ENCODE data around the gene RPS6KA6.

RPS6KA6 gene

GRCh38 chrX:84187533-84188319 lies at the start of gene RPS6KA6:
TSS of gene RPS6KA6 (minus strand) at chrX:84188199. CDS start at chrX:84187899, 300 bp downstream.
- no peaks in the 10 kb centered on the region for H3K27me3 ChIP-seq (ENCODE audit: control insufficient read depth in 1 of 2, insufficient read depth in 2 of 2, low read length in 2 of 2)
- peak within 1 kb of the TSS; percentile 43 for H3K9ac ChIP-seq (ENCODE audit: low read length)
- no peaks in the 10 kb centered on the region for H3K9me3 ChIP-seq (ENCODE audit: low read length)
- H3K36me3 ChIP-seq (ENCODE audit: insufficient read depth, low read length) = no peaks in the 10 kb centered on the region
- peak within 1 kb of the TSS; percentile 45 to 70 for H3K4me3 ChIP-seq (ENCODE audit: low read depth in 1 of 2, low read length in 2 of 2)
- H3K27ac ChIP-seq (ENCODE audit: low read depth, low read length) = peak within 1 kb of the TSS; percentile 24
- no peaks in the 10 kb centered on the region for H3K4me1 ChIP-seq (ENCODE audit: insufficient read depth, low read length)

GRCh38 chrX:84224741-84225140 lies 36.7 kb upstream of the RPS6KA6 start:
- no peak overlapping the region for H3K9ac ChIP-seq (ENCODE audit: low read length)
- H3K27ac ChIP-seq (ENCODE audit: low read depth, low read length) = no peak overlapping the region
- peaks cover 0 to 9% of the 10 kb centered on the region in 2 donors for H3K27me3 ChIP-seq (ENCODE audit: control insufficient read depth in 1 of 2, insufficient read depth in 2 of 2, low read length in 2 of 2)
- H3K9me3 ChIP-seq (ENCODE audit: low read length) = no peaks in the 10 kb centered on the region
- H3K4me1 ChIP-seq (ENCODE audit: insufficient read depth, low read length) = no peaks in the 10 kb centered on the region
- H3K4me3 ChIP-seq (ENCODE audit: low read depth in 1 of 2, low read length in 2 of 2) = no peak overlapping the region
- no peaks in the 10 kb centered on the region for H3K36me3 ChIP-seq (ENCODE audit: insufficient read depth, low read length)

DNA sequence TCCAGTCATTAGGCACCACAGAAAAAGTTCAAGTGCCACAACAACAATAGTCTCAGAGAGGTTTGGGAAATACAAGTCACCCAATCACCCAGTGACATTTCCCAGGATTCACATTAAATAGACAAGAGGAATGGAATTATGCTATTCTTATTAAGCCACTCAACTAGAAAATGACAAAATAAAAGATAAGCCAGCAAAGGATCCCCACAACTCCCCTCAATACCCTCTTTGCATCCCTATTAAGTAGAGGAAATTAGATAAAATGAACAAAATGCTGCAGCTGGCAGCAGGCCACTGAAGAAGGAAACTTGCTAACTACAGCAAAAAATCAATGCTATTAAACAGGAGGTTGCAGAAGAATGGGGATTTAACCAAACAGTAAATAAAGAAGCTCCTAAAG lies 35.3 kb upstream of the RPS6KA6 start:
- no peak overlapping the region for H3K27ac ChIP-seq (ENCODE audit: low read depth, low read length)
- H3K4me3 ChIP-seq (ENCODE audit: low read depth in 1 of 2, low read length in 2 of 2) = no peak overlapping the region
- H3K36me3 ChIP-seq (ENCODE audit: insufficient read depth, low read length) = no peaks in the 10 kb centered on the region
- H3K9ac ChIP-seq (ENCODE audit: low read length) = no peak overlapping the region
- peaks cover 0 to 9% of the 10 kb centered on the region in 2 donors for H3K27me3 ChIP-seq (ENCODE audit: control insufficient read depth in 1 of 2, insufficient read depth in 2 of 2, low read length in 2 of 2)
- H3K4me1 ChIP-seq (ENCODE audit: insufficient read depth, low read length) = no peaks in the 10 kb centered on the region
- no peaks in the 10 kb centered on the region for H3K9me3 ChIP-seq (ENCODE audit: low read length)

DNA sequence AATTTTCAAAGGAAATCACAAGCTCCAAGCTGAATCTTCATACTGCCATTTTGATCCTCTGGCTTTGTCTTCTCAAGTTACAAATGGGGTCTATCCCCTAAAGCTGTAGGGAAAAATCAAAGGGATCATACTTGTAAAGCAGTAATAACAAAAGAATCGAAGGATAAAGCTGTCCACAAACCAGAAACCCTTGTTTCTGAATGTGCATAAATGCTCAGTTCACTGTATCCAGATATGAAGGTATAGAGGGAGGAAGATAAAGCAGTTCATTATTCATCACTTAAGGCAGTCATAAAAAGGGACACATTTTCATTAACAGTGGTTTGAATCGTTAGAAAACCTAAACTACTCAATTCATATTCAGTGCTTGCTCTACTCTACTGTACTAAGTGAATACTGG lies 33.2 kb upstream of the RPS6KA6 start:
- Histone ChIP-seq H3K4me3 (ENCODE audit: low read depth in 1 of 2, low read length in 2 of 2) (no peak overlapping the region), H3K9ac (ENCODE audit: low read length) (no peak overlapping the region), H3K9me3 (ENCODE audit: low read length) (no peaks in the 10 kb centered on the region), H3K36me3 (ENCODE audit: insufficient read depth, low read length) (no peaks in the 10 kb centered on the region), H3K4me1 (ENCODE audit: insufficient read depth, low read length) (no peaks in the 10 kb centered on the region), H3K27me3 (ENCODE audit: control insufficient read depth in 1 of 2, insufficient read depth in 2 of 2, low read length in 2 of 2) (peaks cover 0 to 9% of the 10 kb centered on the region in 2 donors), H3K27ac (ENCODE audit: low read depth, low read length) (no peak overlapping the region)

DNA sequence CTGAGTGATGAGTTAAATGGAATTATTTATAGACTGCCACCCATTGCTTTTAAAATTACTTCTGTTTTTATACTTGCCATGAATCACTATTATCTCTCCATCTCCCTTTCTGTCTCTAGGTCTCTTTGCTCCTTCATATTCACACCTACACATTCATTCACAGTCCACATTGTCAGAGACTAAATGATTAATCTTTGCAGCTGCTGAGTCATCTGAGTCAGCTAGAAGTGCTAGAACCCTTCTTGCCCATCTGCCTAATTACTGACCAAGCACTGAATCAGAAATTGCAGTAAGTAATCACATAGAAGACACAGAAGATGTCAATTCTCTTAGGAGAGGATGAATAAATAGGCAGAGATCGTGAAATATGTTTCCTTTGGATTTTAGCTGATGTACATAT lies 31.6 kb upstream of the RPS6KA6 start:
- no peak overlapping the region for H3K4me3 ChIP-seq (ENCODE audit: low read depth in 1 of 2, low read length in 2 of 2)
- H3K9me3 ChIP-seq (ENCODE audit: low read length) = no peaks in the 10 kb centered on the region
- H3K36me3 ChIP-seq (ENCODE audit: insufficient read depth, low read length) = no peaks in the 10 kb centered on the region
- H3K27me3 ChIP-seq (ENCODE audit: control insufficient read depth in 1 of 2, insufficient read depth in 2 of 2, low read length in 2 of 2) = no peaks in the 10 kb centered on the region
- H3K9ac ChIP-seq (ENCODE audit: low read length) = no peak overlapping the region
- no peaks in the 10 kb centered on the region for H3K4me1 ChIP-seq (ENCODE audit: insufficient read depth, low read length)
- H3K27ac ChIP-seq (ENCODE audit: low read depth, low read length) = no peak overlapping the region

DNA sequence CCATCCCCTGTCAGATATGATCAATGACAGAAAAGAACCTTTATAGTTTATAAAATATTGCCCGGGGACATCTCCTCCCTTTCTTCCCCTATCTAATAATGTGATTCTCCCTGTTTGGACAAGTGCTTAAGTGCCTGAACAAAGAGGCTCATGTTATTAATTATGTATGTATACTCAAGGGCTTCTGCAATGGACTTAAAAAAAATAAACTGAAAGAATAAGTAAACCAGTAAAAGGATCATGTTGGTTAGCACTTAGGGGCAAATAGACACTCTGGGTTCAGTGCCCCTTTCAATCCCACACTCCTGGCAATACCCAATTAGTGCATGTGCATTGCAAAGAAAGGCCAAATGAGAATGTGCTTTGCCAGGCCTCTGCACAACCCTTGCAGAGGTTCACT lies 30.7 kb upstream of the RPS6KA6 start:
- no peak overlapping the region for H3K4me3 ChIP-seq (ENCODE audit: low read depth in 1 of 2, low read length in 2 of 2)
- H3K27ac ChIP-seq (ENCODE audit: low read depth, low read length) = no peak overlapping the region
- no peaks in the 10 kb centered on the region for H3K4me1 ChIP-seq (ENCODE audit: insufficient read depth, low read length)
- no peaks in the 10 kb centered on the region for H3K27me3 ChIP-seq (ENCODE audit: control insufficient read depth in 1 of 2, insufficient read depth in 2 of 2, low read length in 2 of 2)
- no peak overlapping the region for H3K9ac ChIP-seq (ENCODE audit: low read length)
- no peaks in the 10 kb centered on the region for H3K9me3 ChIP-seq (ENCODE audit: low read length)
- no peaks in the 10 kb centered on the region for H3K36me3 ChIP-seq (ENCODE audit: insufficient read depth, low read length)

DNA sequence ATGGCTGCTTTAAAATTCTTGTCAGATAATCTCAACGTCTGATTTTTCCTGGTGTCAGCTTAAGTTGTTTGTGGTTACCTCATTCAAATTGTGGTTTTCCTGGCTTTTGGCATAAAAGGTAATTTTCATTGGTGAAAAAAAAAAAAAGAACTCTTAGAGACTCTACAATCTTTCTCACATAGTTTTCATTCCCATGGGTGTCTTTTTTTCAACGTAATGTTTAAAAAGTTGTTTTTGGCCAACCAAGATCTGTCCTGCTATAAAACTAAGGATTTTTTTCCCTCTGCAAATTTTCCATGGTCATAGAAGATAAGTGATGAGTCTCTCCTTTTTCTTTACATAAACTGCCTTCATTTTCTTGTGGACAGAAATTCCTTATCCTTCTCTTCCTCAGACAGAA lies 28.9 kb upstream of the RPS6KA6 start:
- no peaks in the 10 kb centered on the region for H3K36me3 ChIP-seq (ENCODE audit: insufficient read depth, low read length)
- H3K9me3 ChIP-seq (ENCODE audit: low read length) = no peaks in the 10 kb centered on the region
- H3K27ac ChIP-seq (ENCODE audit: low read depth, low read length) = no peak overlapping the region
- H3K9ac ChIP-seq (ENCODE audit: low read length) = no peak overlapping the region
- no peak overlapping the region for H3K4me3 ChIP-seq (ENCODE audit: low read depth in 1 of 2, low read length in 2 of 2)
- no peaks in the 10 kb centered on the region for H3K4me1 ChIP-seq (ENCODE audit: insufficient read depth, low read length)
- H3K27me3 ChIP-seq (ENCODE audit: control insufficient read depth in 1 of 2, insufficient read depth in 2 of 2, low read length in 2 of 2) = no peaks in the 10 kb centered on the region

- H3K4me3 ChIP-seq (ENCODE audit: low read depth in 1 of 2, low read length in 2 of 2) = no peak overlapping the region
- H3K27ac ChIP-seq (ENCODE audit: low read depth, low read length) = no peak overlapping the region
- no peaks in the 10 kb centered on the region for H3K36me3 ChIP-seq (ENCODE audit: insufficient read depth, low read length)
- H3K27me3 ChIP-seq (ENCODE audit: control insufficient read depth in 1 of 2, insufficient read depth in 2 of 2, low read length in 2 of 2) = no peaks in the 10 kb centered on the region
- no peaks in the 10 kb centered on the region for H3K4me1 ChIP-seq (ENCODE audit: insufficient read depth, low read length)
- no peaks in the 10 kb centered on the region for H3K9me3 ChIP-seq (ENCODE audit: low read length)
- no peak overlapping the region for H3K9ac ChIP-seq (ENCODE audit: low read length)
Observed at GRCh38 chrX:84216406-84216805, 28.4 kb upstream of the RPS6KA6 start.

- Histone ChIP-seq H3K27ac (ENCODE audit: low read depth, low read length) (no peak overlapping the region), H3K9me3 (ENCODE audit: low read length) (no peaks in the 10 kb centered on the region), H3K4me3 (ENCODE audit: low read depth in 1 of 2, low read length in 2 of 2) (no peak overlapping the region), H3K9ac (ENCODE audit: low read length) (no peak overlapping the region), H3K4me1 (ENCODE audit: insufficient read depth, low read length) (no peaks in the 10 kb centered on the region), H3K27me3 (ENCODE audit: control insufficient read depth in 1 of 2, insufficient read depth in 2 of 2, low read length in 2 of 2) (no peaks in the 10 kb centered on the region), H3K36me3 (ENCODE audit: insufficient read depth, low read length) (no peaks in the 10 kb centered on the region)
Observed at GRCh38 chrX:84205276-84205675, 17.3 kb upstream of the RPS6KA6 start.

DNA sequence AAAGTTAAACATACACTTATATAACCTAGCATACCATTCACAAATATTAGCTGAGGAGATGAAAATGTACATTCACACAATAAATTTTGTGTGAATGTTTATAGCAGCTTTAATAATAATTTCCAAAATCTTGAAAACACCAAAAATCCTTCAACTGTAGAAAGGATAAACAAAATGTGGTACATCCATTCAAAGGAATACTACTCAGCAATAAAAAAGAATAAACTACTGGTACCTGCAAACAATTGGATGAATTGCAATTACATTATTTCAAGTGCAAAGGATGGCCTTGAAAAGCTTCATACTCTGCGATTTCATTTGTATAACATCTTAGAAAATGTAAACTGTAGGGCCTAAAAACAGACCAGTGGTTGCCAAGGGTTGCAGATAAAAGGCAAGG lies 11.7 kb upstream of the RPS6KA6 start:
- Histone ChIP-seq H3K4me1 (ENCODE audit: insufficient read depth, low read length) (no peaks in the 10 kb centered on the region), H3K27me3 (ENCODE audit: control insufficient read depth in 1 of 2, insufficient read depth in 2 of 2, low read length in 2 of 2) (no peaks in the 10 kb centered on the region), H3K36me3 (ENCODE audit: insufficient read depth, low read length) (no peaks in the 10 kb centered on the region), H3K9ac (ENCODE audit: low read length) (no peak overlapping the region), H3K9me3 (ENCODE audit: low read length) (peaks cover 4% of the 10 kb centered on the region), H3K4me3 (ENCODE audit: low read depth in 1 of 2, low read length in 2 of 2) (no peak overlapping the region), H3K27ac (ENCODE audit: low read depth, low read length) (no peak overlapping the region)

DNA sequence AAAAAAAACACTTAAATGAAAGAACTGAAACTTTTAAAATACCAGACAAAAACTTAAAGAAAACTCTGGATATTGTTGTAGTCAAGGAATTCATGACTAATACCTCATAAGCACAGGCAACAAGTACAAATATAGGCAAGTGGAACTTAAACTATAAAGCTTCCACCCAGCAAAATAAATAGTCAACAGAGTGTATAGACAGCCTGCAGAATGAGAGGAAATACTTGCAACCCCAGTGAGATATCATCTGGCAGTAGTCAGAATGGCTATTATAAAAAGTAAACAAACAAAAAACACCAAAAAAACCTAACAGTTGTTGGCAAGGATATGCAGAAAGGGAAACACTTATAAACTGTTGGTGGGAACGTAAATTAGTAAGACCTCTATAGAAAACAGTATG lies 9.6 kb upstream of the RPS6KA6 start:
- Histone ChIP-seq H3K9ac (ENCODE audit: low read length) (no peak overlapping the region), H3K36me3 (ENCODE audit: insufficient read depth, low read length) (no peaks in the 10 kb centered on the region), H3K27ac (ENCODE audit: low read depth, low read length) (no peak overlapping the region), H3K4me3 (ENCODE audit: low read depth in 1 of 2, low read length in 2 of 2) (no peak overlapping the region), H3K27me3 (ENCODE audit: control insufficient read depth in 1 of 2, insufficient read depth in 2 of 2, low read length in 2 of 2) (no peaks in the 10 kb centered on the region), H3K4me1 (ENCODE audit: insufficient read depth, low read length) (no peaks in the 10 kb centered on the region), H3K9me3 (ENCODE audit: low read length) (peaks cover 4% of the 10 kb centered on the region)

DNA sequence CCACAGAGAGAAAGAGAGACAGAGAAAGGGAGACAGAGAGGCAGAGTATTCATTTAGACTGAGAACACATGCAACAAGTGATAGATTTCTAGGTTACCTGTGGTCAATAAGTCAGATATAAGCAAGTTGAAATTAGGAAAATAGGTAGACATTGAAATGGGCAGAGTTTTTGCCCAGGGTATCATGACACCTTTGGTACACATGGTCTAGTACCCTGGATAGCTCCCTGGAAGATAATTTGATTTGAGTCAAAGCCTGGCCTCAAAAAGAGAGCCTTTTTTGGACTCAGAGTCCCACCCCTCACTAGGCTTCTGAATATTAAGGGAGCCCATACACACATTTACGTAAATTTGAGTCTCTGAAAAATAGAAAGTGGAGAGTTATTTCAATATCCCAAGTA lies 4.0 kb upstream of the RPS6KA6 start:
- Histone ChIP-seq H3K36me3 (ENCODE audit: insufficient read depth, low read length) (no peaks in the 10 kb centered on the region), H3K9me3 (ENCODE audit: low read length) (no peaks in the 10 kb centered on the region), H3K27me3 (ENCODE audit: control insufficient read depth in 1 of 2, insufficient read depth in 2 of 2, low read length in 2 of 2) (no peaks in the 10 kb centered on the region), H3K4me1 (ENCODE audit: insufficient read depth, low read length) (no peaks in the 10 kb centered on the region), H3K9ac (ENCODE audit: low read length) (no peak overlapping the region), H3K4me3 (ENCODE audit: low read depth in 1 of 2, low read length in 2 of 2) (no peak overlapping the region), H3K27ac (ENCODE audit: low read depth, low read length) (no peak overlapping the region)
